Activated naive CD8-positive, alpha-beta T cell treated with anti-CD3 and anti-CD28 coated beads, Interleukin-2, amount 10 ng/mL, durations not matched to agents 7 days and 5 days (primary cell): Measurements from ENCODE around the gene KATNIP. TPM values are rescaled to one million over a fixed set of nuclear protein-coding genes. Genes with fewer than 3 reads are reported as not detected.

ENCODE experiments used
- ATAC-seq: fragments of 150-1000 bp; cut with Tn5 transposase; one replicate; pipeline ENCODE4 v1.10.0; 2021; ENCODE audit warnings: low read depth, moderate library complexity
- POLR2A ChIA-PET: fragments of 350-600 bp; sonication (Branson Sonifier 250); formaldehyde crosslinking; loops from one replicate; lab custom pipeline; 2021; ENCODE audit warnings: antibody characterized with exemption; lab: Charles Lee
- DNase-seq: peaks from one replicate; pipeline ENCODE4 v3.0.0; 2021
- H3K27ac Mint-ChIP-seq: one replicate; pipeline ENCODE4 v1.8.0; 2022; ENCODE audit warnings: mild to moderate bottlenecking, mixed read lengths
- H3K27me3 Mint-ChIP-seq: one replicate; pipeline ENCODE4 v1.8.0; 2022; ENCODE audit warnings: mild to moderate bottlenecking, moderate library complexity, mixed read lengths
- H3K36me3 Mint-ChIP-seq: one replicate; pipeline ENCODE4 v1.8.0; 2021; ENCODE audit warnings: mild to moderate bottlenecking, mixed read lengths
- H3K4me1 Mint-ChIP-seq: one replicate; pipeline ENCODE4 v1.8.0; 2021; ENCODE audit warnings: mixed read lengths
- H3K4me3 Mint-ChIP-seq: one replicate; pipeline ENCODE4 v1.8.0; 2022; ENCODE audit warnings: mild to moderate bottlenecking, moderate library complexity, mixed read lengths
- H3K9me3 Mint-ChIP-seq: one replicate; pipeline ENCODE4 v1.8.0; 2021; ENCODE audit warnings: mixed read lengths
- total RNA-seq, 2 experiments: library from RNA; stranded (reverse); gene quantifications; one replicate each; pipeline ENCODE4 v1.2.3, GENCODE V29; 2021

The KATNIP gene
- total RNA-seq, 2 experiments from 2014 or later: 17.0 to 18.0 TPM

GRCh38 chr16:27520982-27521673, 28.8 kb upstream of the KATNIP start:
- ATAC-seq (no peak), DNase-seq (no peak)
- Mint-ChIP-seq H3K36me3 (peaks cover 21% of the 10 kb centered on the region), H3K4me3 (no peak overlapping the region), H3K27me3 (no peaks in the 10 kb centered on the region), H3K9me3 (no peaks in the 10 kb centered on the region), H3K27ac (no peak overlapping the region), H3K4me1 (no peaks in the 10 kb centered on the region)
- POLR2A ChIA-PET: no interaction called here

GRCh38 chr16:27522173-27522707, 27.7 kb upstream of the KATNIP start:
- no peak overlapping the region for H3K27ac Mint-ChIP-seq
- POLR2A ChIA-PET: no interaction called here

GRCh38 chr16:27526180-27526579, 23.8 kb upstream of the KATNIP start:
- H3K4me3 Mint-ChIP-seq: no peak overlapping the region
- POLR2A ChIA-PET: no interaction called here
- ATAC-seq: no peak
- peaks cover 7% of the 10 kb centered on the region for H3K4me1 Mint-ChIP-seq
- H3K27ac Mint-ChIP-seq: no peak overlapping the region
- H3K27me3 Mint-ChIP-seq: no peaks in the 10 kb centered on the region
- H3K36me3 Mint-ChIP-seq: peaks cover 29% of the 10 kb centered on the region
- DNase-seq: no peak
- no peaks in the 10 kb centered on the region for H3K9me3 Mint-ChIP-seq

More at GRCh38 chr16:27522173-27522707, 27.7 kb upstream of the KATNIP start:
- no peak for ATAC-seq
- Mint-ChIP-seq H3K4me1 (no peaks in the 10 kb centered on the region), H3K27me3 (no peaks in the 10 kb centered on the region), H3K4me3 (no peak overlapping the region), H3K36me3 (peaks cover 20% of the 10 kb centered on the region), H3K9me3 (no peaks in the 10 kb centered on the region)
- no peak for DNase-seq

GRCh38 chr16:27528294-27528693, 21.6 kb upstream of the KATNIP start:
- Mint-ChIP-seq H3K9me3 (no peaks in the 10 kb centered on the region), H3K4me1 (peaks cover 17% of the 10 kb centered on the region), H3K4me3 (no peak overlapping the region), H3K27me3 (no peaks in the 10 kb centered on the region), H3K27ac (no peak overlapping the region), H3K36me3 (peaks cover 36% of the 10 kb centered on the region)
- POLR2A ChIA-PET: no interaction called here
- DNase-seq (no peak), ATAC-seq (no peak)

- H3K27ac Mint-ChIP-seq: no peak overlapping the region
- ATAC-seq (no peak), DNase-seq (no peak)
- no peaks in the 10 kb centered on the region for H3K9me3 Mint-ChIP-seq
- POLR2A ChIA-PET: interaction anchor here (1.0 kb wide), 1 partner anchor 20 kb away, joined by 3 read pairs; the partner anchor contains the start of genes GTF3C1 and KATNIP
- peaks cover 17% of the 10 kb centered on the region for H3K4me1 Mint-ChIP-seq
- H3K27me3 Mint-ChIP-seq: no peaks in the 10 kb centered on the region
- H3K36me3 Mint-ChIP-seq: peaks cover 44% of the 10 kb centered on the region
- no peak overlapping the region for H3K4me3 Mint-ChIP-seq
These were observed 20.0 kb upstream of the KATNIP start for GRCh38 chr16:27529962-27530361.

- DNase-seq (no peak), ATAC-seq (no peak)
- peaks cover 40% of the 10 kb centered on the region for H3K36me3 Mint-ChIP-seq
- peak overlapping the region; percentile 43 for H3K27ac Mint-ChIP-seq
- no peaks in the 10 kb centered on the region for H3K9me3 Mint-ChIP-seq
- peaks cover 17% of the 10 kb centered on the region for H3K4me1 Mint-ChIP-seq
- POLR2A ChIA-PET: interaction anchor here (0.9 kb wide), 1 partner anchor 18 kb away, joined by 3 read pairs; the partner anchor contains the start of genes GTF3C1 and KATNIP
- no peak overlapping the region for H3K4me3 Mint-ChIP-seq
- H3K27me3 Mint-ChIP-seq: no peaks in the 10 kb centered on the region
These were observed 18.8 kb upstream of the KATNIP start for GRCh38 chr16:27531186-27531585.

GRCh38 chr16:27531826-27532800, 17.8 kb upstream of the KATNIP start:
- Mint-ChIP-seq H3K27ac (peak overlapping the region; percentile 50), H3K27me3 (no peaks in the 10 kb centered on the region), H3K36me3 (peaks cover 41% of the 10 kb centered on the region), H3K4me1 (peaks cover 17% of the 10 kb centered on the region), H3K4me3 (no peak overlapping the region), H3K9me3 (no peaks in the 10 kb centered on the region)
- ATAC-seq (no peak), DNase-seq (no peak)
- POLR2A ChIA-PET: interaction anchor here (0.8 to 0.9 kb wide), 2 partner anchors 17 to 18 kb away, joined by 3 to 4 read pairs; partner anchors contain the start of genes GTF3C1 and KATNIP

GRCh38 chr16:27534256-27534655, 15.7 kb upstream of the KATNIP start:
- peaks cover 36% of the 10 kb centered on the region for H3K36me3 Mint-ChIP-seq
- H3K4me3 Mint-ChIP-seq: no peak overlapping the region
- ATAC-seq (no peak), DNase-seq (no peak)
- POLR2A ChIA-PET: no interaction called here
- H3K27me3 Mint-ChIP-seq: no peaks in the 10 kb centered on the region
- H3K4me1 Mint-ChIP-seq: peaks cover 23% of the 10 kb centered on the region
- H3K27ac Mint-ChIP-seq: no peak overlapping the region
- H3K9me3 Mint-ChIP-seq: no peaks in the 10 kb centered on the region

GRCh38 chr16:27538528-27538927, 11.4 kb upstream of the KATNIP start:
- Mint-ChIP-seq H3K36me3 (peaks cover 40% of the 10 kb centered on the region), H3K27ac (no peak overlapping the region), H3K27me3 (no peaks in the 10 kb centered on the region), H3K4me3 (no peak overlapping the region), H3K9me3 (no peaks in the 10 kb centered on the region), H3K4me1 (peaks cover 12% of the 10 kb centered on the region)
- ATAC-seq (no peak), DNase-seq (no peak)
- POLR2A ChIA-PET: no interaction called here

GRCh38 chr16:27539120-27539519, 10.8 kb upstream of the KATNIP start:
- Mint-ChIP-seq H3K27ac (no peak overlapping the region), H3K9me3 (no peaks in the 10 kb centered on the region), H3K36me3 (peaks cover 38% of the 10 kb centered on the region), H3K4me1 (peaks cover 12% of the 10 kb centered on the region), H3K27me3 (no peaks in the 10 kb centered on the region), H3K4me3 (peak overlapping the region; percentile 2)
- no peak for DNase-seq
- POLR2A ChIA-PET: no interaction called here
- ATAC-seq: no peak

GRCh38 chr16:27539636-27540035, 10.3 kb upstream of the KATNIP start:
- no peak for ATAC-seq
- DNase-seq: no peak
- Mint-ChIP-seq H3K27me3 (no peaks in the 10 kb centered on the region), H3K27ac (no peak overlapping the region), H3K4me1 (peaks cover 12% of the 10 kb centered on the region), H3K36me3 (peaks cover 42% of the 10 kb centered on the region), H3K9me3 (no peaks in the 10 kb centered on the region), H3K4me3 (no peak overlapping the region)
- POLR2A ChIA-PET: interaction anchor here (1.6 kb wide), 1 partner anchor 10 kb away, joined by 4 read pairs; the partner anchor contains the start of genes GTF3C1 and KATNIP

- H3K4me1 Mint-ChIP-seq: peaks cover 20% of the 10 kb centered on the region
- peaks cover 37% of the 10 kb centered on the region for H3K36me3 Mint-ChIP-seq
- H3K27me3 Mint-ChIP-seq: no peaks in the 10 kb centered on the region
- no peak overlapping the region for H3K27ac Mint-ChIP-seq
- no peak overlapping the region for H3K4me3 Mint-ChIP-seq
- ATAC-seq: no peak
- no peaks in the 10 kb centered on the region for H3K9me3 Mint-ChIP-seq
- POLR2A ChIA-PET: interaction anchor here (0.6 kb wide), 1 partner anchor 16 kb away, joined by 10 read pairs; no protein-coding TSS in a partner anchor
- DNase-seq: no peak
These were observed 6.1 kb upstream of the KATNIP start for GRCh38 chr16:27543801-27544200.

GRCh38 chr16:27544671-27545070, 5.3 kb upstream of the KATNIP start:
- Mint-ChIP-seq H3K9me3 (no peaks in the 10 kb centered on the region), H3K27ac (no peak overlapping the region), H3K36me3 (peaks cover 32% of the 10 kb centered on the region), H3K4me1 (peaks cover 17% of the 10 kb centered on the region), H3K27me3 (no peaks in the 10 kb centered on the region), H3K4me3 (no peak overlapping the region)
- no peak for ATAC-seq
- POLR2A ChIA-PET: no interaction called here
- DNase-seq: no peak
